Uterus (tissue), 2 donors: ENCODE data around the gene OR8D2.

Experiments used
- CTCF ChIP-seq, 4 experiments: fragments of 200-600 bp in 2 of 4; fragments of 450-650 bp in 2 of 4; sonication (generic) in 2 of 4; IDR thresholded peaks; one replicate each; pipeline ENCODE4 v1.5.1; 2016 to 2019; ENCODE audit warnings: antibody characterized with exemption in 4 of 4, mild to moderate bottlenecking in 2 of 4, moderate library complexity in 1 of 4
- POLR2A ChIP-seq, 2 donors: fragments of 450-650 bp; IDR thresholded peaks; one replicate each; pipeline ENCODE4 v1.6.1; 2016; ENCODE audit warnings: antibody characterized with exemption in 2 of 2, mild to moderate bottlenecking in 1 of 2, moderate library complexity in 1 of 2

GRCh38 chr11:124329787-124330478 is 9.9 kb upstream of the OR8D2 start:
- TF ChIP-seq CTCF (IDR thresholded peaks at IDR 0.05) = no peak
- TF ChIP-seq POLR2A (IDR thresholded peaks at IDR 0.05) = no peak
